Neural cell (in vitro differentiated cells): ENCODE measurements around the gene FXYD4. TPM values are rescaled to one million over a fixed set of nuclear protein-coding genes. Genes with fewer than 3 reads are reported as not detected.

Source experiments
- H2AFZ ChIP-seq: fragments of 200-600, 300-800 bp; sonication (generic), shearing (Covaris generic); 2 replicates; pipeline ENCODE4 v1.6.0; 2014; ENCODE audit warnings: low read depth, mild to moderate bottlenecking, antibody characterized with exemption, low read length, moderate library complexity
- H3F3A ChIP-seq: fragments of 200-600 bp; shearing (Covaris generic); 2 replicates; pipeline ENCODE4 v1.6.1; 2016; ENCODE audit warnings: mild to moderate bottlenecking, moderate library complexity, mixed read lengths, antibody characterized with exemption, low read length; ENCODE audit not compliant: insufficient read depth, poor library complexity, severe bottlenecking
- H3K27ac ChIP-seq: fragments of 200-600, 300-800 bp; sonication (generic), shearing (Covaris generic); 2 replicates; pipeline ENCODE4 v1.5.1; 2014; ENCODE audit warnings: mild to moderate bottlenecking, low read length, moderate library complexity
- H3K27me3 ChIP-seq: fragments of 300-800, 200-600 bp; sonication (generic), shearing (Covaris generic); 2 replicates; pipeline ENCODE4 v1.6.0; 2014; ENCODE audit warnings: mild to moderate bottlenecking, low read depth, low read length, moderate library complexity; ENCODE audit not compliant: insufficient read depth
- H3K36me3 ChIP-seq: fragments of 300-800, 200-600 bp; sonication (generic), shearing (Covaris generic); 2 replicates; pipeline ENCODE4 v1.5.1; 2014; ENCODE audit warnings: mild to moderate bottlenecking, antibody characterized with exemption, low read length, moderate library complexity; ENCODE audit not compliant: insufficient read depth
- H3K4me2 ChIP-seq: fragments of 300-800, 200-600 bp; sonication (generic), shearing (Covaris generic); 2 replicates; pipeline ENCODE4 v1.6.0; 2014; ENCODE audit warnings: mild to moderate bottlenecking, low read length
- H3K4me3 ChIP-seq: fragments of 300-800, 200-600 bp; sonication (generic), shearing (Covaris generic); 2 replicates; pipeline ENCODE4 v1.5.1; 2014; ENCODE audit warnings: mild to moderate bottlenecking, low read length, moderate library complexity
- H3K79me2 ChIP-seq: fragments of 200-600 bp; shearing (Covaris generic); replicated peaks from 2 replicates; pipeline ENCODE4 v1.6.0; 2014; ENCODE audit warnings: mild to moderate bottlenecking, low read length, moderate library complexity; ENCODE audit not compliant: insufficient read depth
- H3K9ac ChIP-seq: fragments of 300-800, 200-600 bp; sonication (generic), shearing (Covaris generic); 2 replicates; pipeline ENCODE4 v1.6.1; 2016; ENCODE audit warnings: mild to moderate bottlenecking, low read length, mixed read lengths
- H3K9me2 ChIP-seq: fragments of 200-600 bp; shearing (Covaris generic); 2 replicates; pipeline ENCODE4 v1.6.1; 2016; ENCODE audit warnings: mild to moderate bottlenecking, low read length, mixed read lengths; ENCODE audit not compliant: insufficient read depth
- H3K9me3 ChIP-seq: fragments of 200-600, 300-800 bp; sonication (generic), shearing (Covaris generic); 2 replicates; pipeline ENCODE4 v1.6.1; 2016; ENCODE audit warnings: mild to moderate bottlenecking, mixed run types, low read length, moderate library complexity, mixed read lengths
- H4K20me1 ChIP-seq: fragments of 200-600 bp; shearing (Covaris generic); 2 replicates; pipeline ENCODE4 v1.6.1; 2016; ENCODE audit warnings: mild to moderate bottlenecking, mixed run types; ENCODE audit not compliant: insufficient read depth
- CTCF ChIP-seq: fragments of 450-650 bp; IDR thresholded peaks from 2 replicates; pipeline ENCODE4 v1.5.1; 2014; ENCODE audit warnings: antibody characterized with exemption, mild to moderate bottlenecking, moderate library complexity; ENCODE audit not compliant: poor library complexity, severe bottlenecking
- EP300 ChIP-seq: fragments of 450-650 bp; conservative IDR thresholded peaks from 2 replicates; pipeline ENCODE4 v1.6.1; 2014; ENCODE audit warnings: antibody characterized with exemption, mild to moderate bottlenecking, moderate library complexity; ENCODE audit not compliant: poor library complexity, severe bottlenecking
- EZH2 ChIP-seq: fragments of 200-600, 300-800 bp; shearing (Covaris generic), sonication (generic); IDR thresholded peaks from 2 replicates; pipeline ENCODE4 v1.6.1; 2014; ENCODE audit warnings: antibody characterized with exemption, low read length, borderline replicate concordance, mild to moderate bottlenecking; ENCODE audit not compliant: insufficient read depth, poor library complexity, severe bottlenecking
- MXI1 ChIP-seq: fragments of 450-650 bp; conservative IDR thresholded peaks from 2 replicates; pipeline ENCODE4 v1.6.1; 2014; ENCODE audit warnings: antibody characterized with exemption, mild to moderate bottlenecking; ENCODE audit not compliant: poor library complexity, severe bottlenecking
- POLR2AphosphoS5 ChIP-seq: IDR thresholded peaks from 2 replicates; pipeline ENCODE4 v1.6.1; 2012
- RAD21 ChIP-seq: fragments of 450-650 bp; conservative IDR thresholded peaks from 2 replicates; pipeline ENCODE4 v1.6.1; 2014; ENCODE audit warnings: antibody characterized with exemption, mild to moderate bottlenecking, moderate library complexity
- REST ChIP-seq: IDR thresholded peaks from 2 replicates; pipeline ENCODE4 v1.6.1; 2012; ENCODE audit warnings: borderline replicate concordance
- SMC3 ChIP-seq: fragments of 450-650 bp; conservative IDR thresholded peaks from 2 replicates; pipeline ENCODE4 v1.6.1; 2014; ENCODE audit warnings: antibody characterized with exemption, mild to moderate bottlenecking, moderate library complexity; ENCODE audit not compliant: poor library complexity
- TAF1 ChIP-seq: IDR thresholded peaks from 2 replicates; pipeline ENCODE4 v1.6.1; 2012; ENCODE audit warnings: low read depth
- polyA plus RNA-seq: library from polyadenylated mRNA; depleted of rRNA; stranded (reverse); fragments of >200 nt; gene quantifications from 2 replicates; pipeline ENCODE4 v1.2.3, GENCODE V29; 2014

The FXYD4 gene
- polyA plus RNA-seq, 1 donor from 2014 or later, result not detected

- H3K9me2 ChIP-seq, result no peaks in the 10 kb centered on the region
- no peak overlapping the region for H3K27ac ChIP-seq
- no peaks in the 10 kb centered on the region for H3K79me2 ChIP-seq
- no peak overlapping the region for H3K4me2 ChIP-seq
- no peaks in the 10 kb centered on the region for H3K9me3 ChIP-seq
- H3K36me3 ChIP-seq, result no peaks in the 10 kb centered on the region
- no peaks in the 10 kb centered on the region for H4K20me1 ChIP-seq
- no peaks in the 10 kb centered on the region for H3K27me3 ChIP-seq
- H3K9ac ChIP-seq, result no peak overlapping the region
- no peak overlapping the region for H2AFZ ChIP-seq
- TF ChIP-seq EZH2, result no peak
- no peak for TF ChIP-seq CTCF
- TF ChIP-seq TAF1, result no peak
- no peak for TF ChIP-seq REST
- no peak for TF ChIP-seq EP300
- TF ChIP-seq SMC3, result no peak
- TF ChIP-seq RAD21, result no peak
- TF ChIP-seq MXI1, result no peak
- no peak for TF ChIP-seq POLR2AphosphoS5
- no peaks in the 10 kb centered on the region for H3F3A ChIP-seq
- H3K4me3 ChIP-seq, result no peak overlapping the region
These were observed 31.3 kb upstream of the FXYD4 start for GRCh38 chr10:43340101-43340500.

- no peak overlapping the region for H3K4me3 ChIP-seq
- H3K27me3 ChIP-seq, result no peaks in the 10 kb centered on the region
- no peaks in the 10 kb centered on the region for H3K9me3 ChIP-seq
- H3K36me3 ChIP-seq, result no peaks in the 10 kb centered on the region
- H2AFZ ChIP-seq, result no peak overlapping the region
- no peak overlapping the region for H3K4me2 ChIP-seq
- no peaks in the 10 kb centered on the region for H3K9me2 ChIP-seq
- H3F3A ChIP-seq, result no peaks in the 10 kb centered on the region
- H4K20me1 ChIP-seq, result no peaks in the 10 kb centered on the region
- no peaks in the 10 kb centered on the region for H3K79me2 ChIP-seq
- H3K9ac ChIP-seq, result no peak overlapping the region
- no peak overlapping the region for H3K27ac ChIP-seq
- no peak for TF ChIP-seq MXI1
- no peak for TF ChIP-seq TAF1
- TF ChIP-seq EZH2, result no peak
- no peak for TF ChIP-seq SMC3
These were observed 30.8 kb upstream of the FXYD4 start for GRCh38 chr10:43340619-43341018.

- Histone ChIP-seq H3F3A (no peaks in the 10 kb centered on the region), H4K20me1 (no peaks in the 10 kb centered on the region), H3K9me2 (no peaks in the 10 kb centered on the region), H3K4me3 (no peak overlapping the region), H2AFZ (no peak overlapping the region), H3K36me3 (no peaks in the 10 kb centered on the region), H3K9me3 (no peaks in the 10 kb centered on the region), H3K27me3 (no peaks in the 10 kb centered on the region), H3K4me2 (no peak overlapping the region), H3K27ac (no peak overlapping the region), H3K9ac (no peak overlapping the region), H3K79me2 (no peaks in the 10 kb centered on the region)
- TF ChIP-seq RAD21, result no peak
- no peak for TF ChIP-seq SMC3
- no peak for TF ChIP-seq CTCF
- no peak for TF ChIP-seq EZH2
These were observed 30.0 kb upstream of the FXYD4 start for GRCh38 chr10:43341450-43341849.
